ENCODE results near the gene NXPH4. TPM values are rescaled to one million over a fixed set of nuclear protein-coding genes. Genes with fewer than 3 reads are reported as not detected.

The NXPH4 gene
- total and polyA plus RNA-seq, 10 of the 15 experiments (the other 5 are each of a cell fraction or from before 2014, with no cell fraction given), result 0.03 to 0.26 TPM; not detected in 8

GRCh38 chr12:57213058-57213715 lies 3.4 kb upstream of the NXPH4 start (continued):
- TF ChIP-seq HSF1 (IDR thresholded peaks at IDR 0.05; ENCODE audit: low read depth, low read length) (no peak), CTCF (IDR thresholded peaks at IDR 0.05 in 2 of 3, conservative IDR thresholded peaks at IDR 0.05 in 1 of 3; ENCODE audit: control insufficient read depth in 2 of 3, extremely low read depth in 1 of 3, insufficient read depth in 1 of 3, low read depth in 3 of 3, low read length in 3 of 3) (peak; percentile 94 to 97 (median 97)), TAF1 (IDR thresholded peaks at IDR 0.05; ENCODE audit: borderline replicate concordance, low read depth, low read length) (no peak), HDAC2 (IDR thresholded peaks at IDR 0.05) (no peak), SMC3 (IDR thresholded peaks at IDR 0.05; ENCODE audit: borderline replicate concordance, low read length) (peak; percentile 95), NFIC (IDR thresholded peaks at IDR 0.05; ENCODE audit: low read depth, low read length) (no peak), CHD2 (IDR thresholded peaks at IDR 0.05; ENCODE audit: borderline replicate concordance, low read depth, low read length) (no peak), MXI1 (IDR thresholded peaks at IDR 0.05; ENCODE audit: low read depth, low read length) (peak; percentile 54; the same call in 1 of the 2 replicates), CEBPB (IDR thresholded peaks at IDR 0.05; ENCODE audit: borderline replicate concordance in 1 of 2, low read depth in 2 of 2, low read length in 2 of 2) (no peak), CUX1 (IDR thresholded peaks at IDR 0.05; ENCODE audit: insufficient replicate concordance, low read depth, low read length) (no peak), MTA3 (IDR thresholded peaks at IDR 0.05; ENCODE audit: borderline replicate concordance, low read length) (no peak), ELK1 (IDR thresholded peaks at IDR 0.05; ENCODE audit: low read depth, low read length) (no peak), KAT2A (conservative IDR thresholded peaks at IDR 0.05; ENCODE audit: control insufficient read depth, low read depth, low read length) (no peak), BHLHE40 (IDR thresholded peaks at IDR 0.05; ENCODE audit: borderline replicate concordance in 1 of 2, low read depth in 2 of 2, low read length in 1 of 2) (peak; percentile 20 to 29; a peak in 1 of 4 replicates), PKNOX1 (IDR thresholded peaks at IDR 0.05) (no peak)
